Measurements from ENCODE around the gene TMOD1.

The TMOD1 gene

GRCh38 chr9:97524424-97524823 lies 23.0 kb downstream of the TMOD1 start:
- ChIA-PET CTCF (no interaction called here), POLR2A (no interaction called here)
- no peak overlapping the region for H3K4me3 ChIP-seq (ENCODE audit: low read depth, low read length)
- no peak for TF ChIP-seq CTCF (IDR thresholded peaks at IDR 0.05; ENCODE audit: insufficient read depth, low read length, missing control alignments)
- no peak for DNase-seq (ENCODE audit: low read depth, low spot score)

- POLR2A ChIA-PET: no interaction called here
- peak; percentile 14 for DNase-seq (ENCODE audit: low read depth, low spot score)
- CTCF ChIA-PET: no interaction called here
- H3K4me3 ChIP-seq (ENCODE audit: low read depth, low read length): no peak overlapping the region
- no peak for TF ChIP-seq CTCF (IDR thresholded peaks at IDR 0.05; ENCODE audit: insufficient read depth, low read length, missing control alignments)
Observed at GRCh38 chr9:97525451-97525850, 24.0 kb downstream of the TMOD1 start.

GRCh38 chr9:97526895-97527575 lies 25.6 kb downstream of the TMOD1 start:
- ChIA-PET POLR2A (no interaction called here), CTCF (no interaction called here)
- no peak for DNase-seq (ENCODE audit: low read depth, low spot score)
- no peak overlapping the region for H3K4me3 ChIP-seq (ENCODE audit: low read depth, low read length)
- TF ChIP-seq CTCF (IDR thresholded peaks at IDR 0.05; ENCODE audit: insufficient read depth, low read length, missing control alignments): no peak

GRCh38 chr9:97527626-97528528 lies 26.4 kb downstream of the TMOD1 start:
- no peak overlapping the region for H3K4me3 ChIP-seq (ENCODE audit: low read depth, low read length)
- no peak for DNase-seq (ENCODE audit: low read depth, low spot score)
- ChIA-PET POLR2A (no interaction called here), CTCF (no interaction called here)
- TF ChIP-seq CTCF (IDR thresholded peaks at IDR 0.05; ENCODE audit: insufficient read depth, low read length, missing control alignments): no peak

GRCh38 chr9:97528529-97529230 lies 27.2 kb downstream of the TMOD1 start:
- ChIA-PET POLR2A (no interaction called here), CTCF (no interaction called here)
- no peak overlapping the region for H3K4me3 ChIP-seq (ENCODE audit: low read depth, low read length)
- TF ChIP-seq CTCF (IDR thresholded peaks at IDR 0.05; ENCODE audit: insufficient read depth, low read length, missing control alignments): no peak
- no peak for DNase-seq (ENCODE audit: low read depth, low spot score)

Measured in AG04449 (cell line).